Kidney (tissue), 14 donors: Measurements from ENCODE around the gene KDM4C. TPM values are rescaled to one million over a fixed set of nuclear protein-coding genes. Genes with fewer than 3 reads are reported as not detected.
A peak's percentile ranks its signal among the peaks of the same experiment; 100 is the strongest.

Experiments used
- DNase-seq, 5 donors: peaks; one replicate each; pipeline ENCODE4 v3.0.0-alpha.2; 2013 to 2020
- FAIRE-seq: peaks from 2 replicates; lab custom pipeline; 2012; peaks lifted over from hg19 to GRCh38; lab: Jason Lieb, UNC
- H3K27ac ChIP-seq, 2 donors: one replicate each; pipeline ENCODE4 v1.7.0; 2013; ENCODE audit warnings: low read depth in 2 of 2, low read length in 2 of 2, inconsistent platforms in 1 of 2
- H3K27me3 ChIP-seq: one replicate; pipeline ENCODE4 v1.7.1; 2013; ENCODE audit warnings: low read length, inconsistent platforms; ENCODE audit not compliant: control insufficient read depth, insufficient read depth
- H3K36me3 ChIP-seq, 3 donors: one replicate each; pipeline versions ENCODE4 v1.7.0 to v1.7.1; 2013; ENCODE audit warnings: low read length in 3 of 3, control low read depth in 1 of 3, inconsistent platforms in 1 of 3; ENCODE audit not compliant: insufficient read depth in 3 of 3, control insufficient read depth in 2 of 3
- H3K4me1 ChIP-seq, 3 donors: one replicate each; pipeline versions ENCODE4 v1.7.0 to v1.7.1; 2013; ENCODE audit warnings: low read length in 3 of 3, inconsistent platforms in 1 of 3, low read depth in 1 of 3; ENCODE audit not compliant: control insufficient read depth in 2 of 3, insufficient read depth in 2 of 3
- H3K4me3 ChIP-seq, 3 donors: one replicate each; pipeline versions ENCODE4 v1.7.0 to v1.8.1; 2013; ENCODE audit warnings: low read length in 3 of 3, control low read depth in 1 of 3, inconsistent platforms in 1 of 3
- H3K9ac ChIP-seq, 3 donors: one replicate each; pipeline versions ENCODE4 v1.7.0 to v1.7.1; 2013; ENCODE audit warnings: low read length in 3 of 3, control low read depth in 1 of 3, inconsistent platforms in 1 of 3
- H3K9me3 ChIP-seq, 3 donors: one replicate each; pipeline versions ENCODE4 v1.7.0 to v1.7.1; 2013; ENCODE audit warnings: low read length in 3 of 3, control low read depth in 1 of 3, inconsistent platforms in 1 of 3; ENCODE audit not compliant: control insufficient read depth in 2 of 3, insufficient read depth in 1 of 3
- CTCF ChIP-seq: IDR thresholded peaks from 3 replicates; pipeline ENCODE4 v1.5.1; 2012; ENCODE audit warnings: mild to moderate bottlenecking, moderate library complexity, borderline replicate concordance; ENCODE audit not compliant: insufficient read depth; ENCODE audit errors: extremely low read depth
- intact Hi-C: fragments of 100-400 bp; cut with DNase I; formaldehyde crosslinking; loops from one replicate; pipeline ENCODE4 v1.11.1; 2022
- polyA plus RNA-seq: library from polyadenylated mRNA; stranded (reverse); fragments of 350-450 nt; fragmentation: Illumina TruSeq; extraction: RNeasy Lipid Tissue Mini Kit (QIAGEN cat#74804); gene quantifications from one replicate; pipeline ENCODE4 v1.2.3, GENCODE V29; 2014; ENCODE audit warnings: low read depth, low replicate concordance; ENCODE audit not compliant: insufficient read depth
- total RNA-seq: library from RNA; stranded (reverse); fragmentation: NEBNext Ultra II Directional; extraction: Animal tissue kit (Norgen Biotek cat#: 25700); gene quantifications from one replicate; pipeline ENCODE4 v1.2.1, GENCODE V29; 2021
- donor health status: control.
- donor health status: control.
- donor health status: control.
- donor health status: control.
- donor health status: control.
- donor health status: DM: yes; HTN: yes; CAD: no.
- donor health status: Normal renal cell carcinoma (clear cell type).

Gene KDM4C
- total and polyA plus RNA-seq, 2 donors from 2014 or later, result 7.1 to 47.1 TPM

GRCh38 chr9:7169717-7170389, 412.1 kb downstream of the KDM4C start:
- no peak for DNase-seq
- no peak for TF ChIP-seq CTCF
- no peaks in the 10 kb centered on the region for H3K9me3 ChIP-seq
- peaks cover 0 to 4% (median 0%) of the 10 kb centered on the region in 3 donors for H3K4me1 ChIP-seq
- H3K4me3 ChIP-seq, result no peak overlapping the region
- FAIRE-seq, result no peak
- no peak overlapping the region for H3K9ac ChIP-seq
- intact Hi-C loops, result no loop called here
- H3K36me3 ChIP-seq, result peaks cover 0 to 10% (median 0%) of the 10 kb centered on the region in 3 donors
- H3K27ac ChIP-seq, result no peak overlapping the region
- no peaks in the 10 kb centered on the region for H3K27me3 ChIP-seq

DNA sequence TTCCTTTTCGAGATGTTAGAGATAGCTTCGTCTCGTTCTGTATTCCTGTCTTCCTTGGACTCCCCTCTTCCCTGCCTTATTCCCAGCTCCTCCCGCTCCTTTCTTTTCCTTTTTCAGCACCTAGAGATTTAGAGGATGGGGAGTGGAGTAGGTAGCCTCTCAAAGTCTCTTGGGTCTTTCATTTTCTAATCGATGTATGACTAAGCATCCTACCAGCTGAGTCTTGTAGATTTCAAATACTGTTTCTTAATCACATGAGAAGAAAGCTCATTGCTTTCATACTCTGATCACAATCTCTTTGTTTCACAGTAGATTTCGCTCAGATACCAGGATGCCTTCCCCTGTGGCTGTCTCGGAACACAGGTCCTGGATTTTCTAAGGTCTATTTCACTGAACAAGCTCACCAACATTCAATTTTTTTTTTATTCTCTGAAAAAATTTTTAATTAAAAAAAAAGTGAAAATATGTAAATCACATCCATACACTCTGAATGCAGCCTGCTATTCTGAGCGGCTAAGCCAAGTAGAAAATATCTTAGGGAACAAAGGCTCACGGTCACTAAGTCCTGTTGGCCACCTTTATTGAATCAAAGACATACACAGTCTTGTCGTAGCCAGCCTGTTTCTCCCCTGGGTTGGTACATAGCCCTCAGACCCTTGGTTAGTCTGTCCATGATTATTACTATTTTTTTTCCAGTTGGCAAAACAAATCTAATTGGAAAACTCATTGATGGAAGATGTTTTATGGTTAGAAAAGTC, 413.8 kb downstream of the KDM4C start:
- TF ChIP-seq CTCF, result no peak
- Histone ChIP-seq H3K27me3 (no peaks in the 10 kb centered on the region), H3K36me3 (peaks cover 0 to 2% (median 0%) of the 10 kb centered on the region in 3 donors), H3K4me1 (peaks cover 0 to 4% (median 0%) of the 10 kb centered on the region in 3 donors), H3K4me3 (no peak overlapping the region), H3K9ac (no peak overlapping the region), H3K27ac (no peak overlapping the region), H3K9me3 (no peaks in the 10 kb centered on the region)
- DNase-seq (no peak), FAIRE-seq (no peak)
- intact Hi-C loops, result no loop called here

GRCh38 chr9:7172154-7173115, 414.7 kb downstream of the KDM4C start:
- H3K27ac ChIP-seq, result no peak overlapping the region
- H3K9me3 ChIP-seq, result no peaks in the 10 kb centered on the region
- DNase-seq (peak in 2 of 5 donors; percentile 34 to 59), FAIRE-seq (no peak)
- peaks cover 0 to 2% (median 0%) of the 10 kb centered on the region in 3 donors for H3K36me3 ChIP-seq
- H3K4me1 ChIP-seq, result peaks cover 0 to 4% (median 0%) of the 10 kb centered on the region in 3 donors
- H3K27me3 ChIP-seq, result no peaks in the 10 kb centered on the region
- intact Hi-C loops, result no loop called here
- TF ChIP-seq CTCF, result no peak
- no peak overlapping the region for H3K9ac ChIP-seq
- no peak overlapping the region for H3K4me3 ChIP-seq
